Measurements from ENCODE around the gene NCBP3. TPM values are rescaled to one million over a fixed set of nuclear protein-coding genes. Genes with fewer than 3 reads are reported as not detected.
A peak's percentile ranks its signal among the peaks of the same experiment; 100 is the strongest.
"Not testable (repeated sequence)": the region's sequence is repeated elsewhere in the genome, so short reads cannot be mapped to it uniquely, and the experiment has no call there.

The NCBP3 gene
- total and polyA plus RNA-seq, 2 donors from 2014 or later: 14.5 to 41.5 TPM

GRCh38 chr17:3792481-3792880 is 53.6 kb downstream of the NCBP3 start:
- TF ChIP-seq, protein P1, sequence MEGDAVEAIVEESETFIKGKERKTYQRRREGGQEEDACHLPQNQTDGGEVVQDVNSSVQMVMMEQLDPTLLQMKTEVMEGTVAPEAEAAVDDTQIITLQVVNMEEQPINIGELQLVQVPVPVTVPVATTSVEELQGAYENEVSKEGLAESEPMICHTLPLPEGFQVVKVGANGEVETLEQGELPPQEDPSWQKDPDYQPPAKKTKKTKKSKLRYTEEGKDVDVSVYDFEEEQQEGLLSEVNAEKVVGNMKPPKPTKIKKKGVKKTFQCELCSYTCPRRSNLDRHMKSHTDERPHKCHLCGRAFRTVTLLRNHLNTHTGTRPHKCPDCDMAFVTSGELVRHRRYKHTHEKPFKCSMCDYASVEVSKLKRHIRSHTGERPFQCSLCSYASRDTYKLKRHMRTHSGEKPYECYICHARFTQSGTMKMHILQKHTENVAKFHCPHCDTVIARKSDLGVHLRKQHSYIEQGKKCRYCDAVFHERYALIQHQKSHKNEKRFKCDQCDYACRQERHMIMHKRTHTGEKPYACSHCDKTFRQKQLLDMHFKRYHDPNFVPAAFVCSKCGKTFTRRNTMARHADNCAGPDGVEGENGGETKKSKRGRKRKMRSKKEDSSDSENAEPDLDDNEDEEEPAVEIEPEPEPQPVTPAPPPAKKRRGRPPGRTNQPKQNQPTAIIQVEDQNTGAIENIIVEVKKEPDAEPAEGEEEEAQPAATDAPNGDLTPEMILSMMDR (IDR thresholded peaks at IDR 0.05; ENCODE audit: borderline replicate concordance, extremely low read depth, insufficient read depth): no peak
- H3K4me1 ChIP-seq (ENCODE audit: control insufficient read depth in 2 of 3, insufficient read depth in 2 of 3, low read depth in 1 of 3, low read length in 3 of 3): peaks cover 0 to 8% (median 0%) of the 10 kb centered on the region in 3 donors
- intact Hi-C loops (cut with DNase I): no loop called here
- no peaks in the 10 kb centered on the region for H3K27me3 ChIP-seq (ENCODE audit: control insufficient read depth, insufficient read depth, low read length)
- H3K4me3 ChIP-seq (ENCODE audit: low read length in 3 of 3): no peak overlapping the region
- DNase-seq: no peak
- H3K9ac ChIP-seq (ENCODE audit: low read length in 3 of 3): no peak overlapping the region
- no peaks in the 10 kb centered on the region for H3K9me3 ChIP-seq (ENCODE audit: control insufficient read depth in 2 of 3, insufficient read depth in 1 of 3, low read length in 3 of 3)
- H3K27ac ChIP-seq (ENCODE audit: low read depth in 2 of 2, low read length in 2 of 2): no peak overlapping the region
- H3K36me3 ChIP-seq (ENCODE audit: control insufficient read depth in 2 of 3, insufficient read depth in 3 of 3, low read length in 3 of 3): no peaks in the 10 kb centered on the region
- no peak for FAIRE-seq

GRCh38 chr17:3788200-3788599 is 57.8 kb downstream of the NCBP3 start:
- H3K4me3 ChIP-seq (ENCODE audit: low read length in 3 of 3): no peak overlapping the region
- no peak for FAIRE-seq
- no peaks in the 10 kb centered on the region for H3K9me3 ChIP-seq (ENCODE audit: control insufficient read depth in 2 of 3, insufficient read depth in 1 of 3, low read length in 3 of 3)
- TF ChIP-seq, protein P1 (IDR thresholded peaks at IDR 0.05; ENCODE audit: borderline replicate concordance, extremely low read depth, insufficient read depth): no peak
- intact Hi-C loops (cut with DNase I): no loop called here
- H3K4me1 ChIP-seq (ENCODE audit: control insufficient read depth in 2 of 3, insufficient read depth in 2 of 3, low read depth in 1 of 3, low read length in 3 of 3): no peaks in the 10 kb centered on the region
- H3K27ac ChIP-seq (ENCODE audit: low read depth in 2 of 2, low read length in 2 of 2): no peak overlapping the region
- no peaks in the 10 kb centered on the region for H3K27me3 ChIP-seq (ENCODE audit: control insufficient read depth, insufficient read depth, low read length)
- H3K36me3 ChIP-seq (ENCODE audit: control insufficient read depth in 2 of 3, insufficient read depth in 3 of 3, low read length in 3 of 3): no peaks in the 10 kb centered on the region
- peak in 1 of 5 donors; percentile 8 for DNase-seq
- H3K9ac ChIP-seq (ENCODE audit: low read length in 3 of 3): no peak overlapping the region

DNA sequence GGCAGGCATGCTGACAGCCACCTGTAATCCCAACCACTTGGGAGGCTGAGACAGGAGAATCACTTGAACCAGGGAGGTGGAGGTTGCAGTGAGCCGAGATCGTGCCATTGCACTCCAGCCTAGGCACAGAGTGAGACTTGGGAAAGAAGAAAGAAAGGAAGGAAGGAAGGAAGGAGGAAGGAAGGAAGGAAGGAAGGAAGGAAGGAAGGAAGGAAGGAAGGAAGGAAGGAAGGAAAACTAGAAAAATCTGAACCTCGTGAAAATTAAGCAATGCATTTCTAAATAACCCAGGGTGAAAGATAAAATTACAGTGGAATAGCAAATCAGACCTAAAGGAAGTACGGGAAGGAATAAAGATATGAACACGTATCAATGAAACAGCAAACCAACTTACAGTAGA is 60.7 kb downstream of the NCBP3 start:
- FAIRE-seq; H3K27me3 ChIP-seq (ENCODE audit: control insufficient read depth, insufficient read depth, low read length); H3K9me3 ChIP-seq (ENCODE audit: control insufficient read depth in 2 of 3, insufficient read depth in 1 of 3, low read length in 3 of 3); DNase-seq; H3K27ac ChIP-seq (ENCODE audit: low read depth in 2 of 2, low read length in 2 of 2); H3K4me3 ChIP-seq (ENCODE audit: low read length in 3 of 3); H3K4me1 ChIP-seq (ENCODE audit: control insufficient read depth in 2 of 3, insufficient read depth in 2 of 3, low read depth in 1 of 3, low read length in 3 of 3); H3K36me3 ChIP-seq (ENCODE audit: control insufficient read depth in 2 of 3, insufficient read depth in 3 of 3, low read length in 3 of 3); intact Hi-C loops (cut with DNase I); H3K9ac ChIP-seq (ENCODE audit: low read length in 3 of 3): not testable (repeated sequence)

- Histone ChIP-seq H3K9me3 (ENCODE audit: control insufficient read depth in 2 of 3, insufficient read depth in 1 of 3, low read length in 3 of 3) (no peaks in the 10 kb centered on the region), H3K4me1 (ENCODE audit: control insufficient read depth in 2 of 3, insufficient read depth in 2 of 3, low read depth in 1 of 3, low read length in 3 of 3) (no peaks in the 10 kb centered on the region), H3K4me3 (ENCODE audit: low read length in 3 of 3) (no peak overlapping the region), H3K9ac (ENCODE audit: low read length in 3 of 3) (no peak overlapping the region), H3K36me3 (ENCODE audit: control insufficient read depth in 2 of 3, insufficient read depth in 3 of 3, low read length in 3 of 3) (no peaks in the 10 kb centered on the region), H3K27ac (ENCODE audit: low read depth in 2 of 2, low read length in 2 of 2) (no peak overlapping the region), H3K27me3 (ENCODE audit: control insufficient read depth, insufficient read depth, low read length) (no peaks in the 10 kb centered on the region)
- no peak for DNase-seq
- intact Hi-C loops (cut with DNase I): no loop called here
- no peak for FAIRE-seq
- TF ChIP-seq, protein P1 (IDR thresholded peaks at IDR 0.05; ENCODE audit: borderline replicate concordance, extremely low read depth, insufficient read depth): no peak
Observed at GRCh38 chr17:3782751-3783150, 63.3 kb downstream of the NCBP3 start.
